ENCODE measurements around the gene NBEA.
A peak's percentile ranks its signal among the peaks of the same experiment; 100 is the strongest.

The NBEA gene

DNA sequence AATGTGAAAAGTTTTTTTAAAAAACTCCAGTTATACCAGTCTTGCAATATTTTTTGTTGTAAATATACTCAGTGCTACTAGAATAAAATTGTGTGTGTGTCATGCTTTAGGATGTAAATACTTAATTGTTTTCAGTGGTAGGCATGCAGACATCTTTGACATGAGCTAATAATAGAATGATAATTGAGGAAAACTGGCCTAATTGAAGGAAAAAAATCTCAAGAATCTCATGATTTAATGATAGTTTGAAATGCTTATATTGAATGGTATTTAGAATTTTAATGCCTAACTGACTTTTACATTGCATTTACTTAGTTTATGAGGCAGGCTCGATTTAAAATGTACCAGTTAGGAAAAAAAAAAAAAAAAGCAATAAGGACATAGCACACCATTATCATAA, 537.6 kb downstream of the NBEA start:
- no peak for DNase-seq

DNA sequence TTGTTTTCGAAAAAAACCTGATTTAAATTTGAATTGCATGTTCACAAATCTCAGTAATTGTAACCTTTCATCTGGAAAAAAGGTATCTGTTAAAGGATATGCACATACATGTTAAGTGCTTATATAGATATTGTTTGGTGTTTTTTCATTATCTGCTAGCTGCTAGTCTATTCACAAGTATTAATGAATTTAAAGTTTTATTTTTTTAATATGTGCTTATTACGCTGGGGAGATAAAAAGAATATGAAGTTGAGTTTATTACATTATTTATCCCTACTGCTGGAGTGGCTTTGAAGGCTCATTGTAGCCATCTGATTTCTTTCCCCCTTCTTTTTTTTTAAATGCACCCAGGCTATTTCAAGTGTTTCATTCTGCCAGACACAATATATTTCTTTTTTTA, 538.3 kb downstream of the NBEA start:
- DNase-seq = no peak

DNA sequence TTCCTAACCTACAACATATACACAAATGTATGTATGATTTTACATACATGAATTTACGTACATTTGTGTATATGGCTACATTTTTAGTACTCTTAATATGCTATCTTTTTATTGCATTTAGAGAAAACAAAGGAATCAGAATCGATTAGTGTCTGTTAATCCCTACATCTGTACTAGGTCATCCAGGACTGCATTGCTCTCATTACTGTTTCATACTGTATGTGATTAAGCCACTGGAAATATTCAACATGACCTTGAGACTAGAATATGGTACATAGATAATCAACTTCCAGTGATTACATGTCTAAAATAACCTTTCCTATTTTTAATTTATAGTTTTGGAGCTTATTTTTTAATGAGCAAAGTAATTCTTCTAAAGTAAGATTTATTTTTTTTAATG, 539.7 kb downstream of the NBEA start:
- no peak for DNase-seq

DNA sequence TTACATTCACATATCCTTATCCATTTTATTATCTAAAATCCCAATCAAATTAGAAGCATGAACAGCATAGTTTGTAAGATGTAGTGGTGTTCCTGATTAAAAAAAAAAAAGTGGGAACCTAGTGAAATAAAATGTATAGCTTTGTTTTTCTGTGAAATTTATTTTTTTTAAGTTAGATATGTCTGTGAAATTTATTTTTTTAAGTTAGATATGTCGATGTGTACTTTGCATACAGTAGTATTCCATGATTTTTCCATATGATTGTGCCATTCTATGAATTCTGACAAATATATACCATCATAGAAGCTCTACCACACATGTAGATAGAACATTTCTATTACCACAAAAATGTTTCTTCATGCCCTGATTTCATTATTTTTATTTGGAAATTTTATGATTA, 540.5 kb downstream of the NBEA start:
- DNase-seq = no peak

DNA sequence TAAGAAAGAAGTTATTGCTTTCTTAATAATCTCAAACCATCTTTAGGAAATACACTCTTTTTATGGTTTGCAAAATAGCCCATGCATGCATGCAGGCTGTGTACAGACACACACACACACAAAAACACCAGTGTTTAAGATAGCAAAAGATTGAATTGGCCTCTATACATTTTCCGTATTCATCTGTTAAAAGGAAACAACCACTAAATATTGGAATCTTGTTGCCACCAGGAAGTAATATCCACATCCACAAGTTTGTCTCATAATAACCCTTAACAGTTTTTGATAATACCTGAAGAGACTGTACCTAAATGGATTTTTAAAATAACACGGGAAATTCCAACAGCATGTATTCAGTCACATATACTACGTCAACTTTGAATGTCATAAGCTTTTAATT, 541.7 kb downstream of the NBEA start:
- DNase-seq = no peak

DNA sequence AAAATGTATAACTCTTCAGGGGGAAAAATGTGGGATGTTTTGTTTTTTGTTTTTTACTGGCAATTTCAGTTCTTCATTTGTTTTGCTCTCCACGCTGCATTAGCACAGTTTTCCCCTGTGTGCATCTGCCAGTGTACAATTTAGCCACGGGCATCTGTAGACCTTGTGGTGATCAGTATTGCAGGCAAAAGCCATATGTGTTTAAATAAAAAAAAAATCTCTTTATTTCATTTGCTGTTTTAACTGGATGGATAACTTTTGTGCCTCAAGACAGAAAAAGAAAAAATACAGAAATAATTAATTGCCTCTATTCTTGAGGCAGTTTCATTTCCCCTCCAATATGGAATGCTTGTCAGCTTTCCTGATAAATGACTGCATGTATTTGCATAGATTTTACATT, 542.3 kb downstream of the NBEA start:
- no peak for DNase-seq

DNA sequence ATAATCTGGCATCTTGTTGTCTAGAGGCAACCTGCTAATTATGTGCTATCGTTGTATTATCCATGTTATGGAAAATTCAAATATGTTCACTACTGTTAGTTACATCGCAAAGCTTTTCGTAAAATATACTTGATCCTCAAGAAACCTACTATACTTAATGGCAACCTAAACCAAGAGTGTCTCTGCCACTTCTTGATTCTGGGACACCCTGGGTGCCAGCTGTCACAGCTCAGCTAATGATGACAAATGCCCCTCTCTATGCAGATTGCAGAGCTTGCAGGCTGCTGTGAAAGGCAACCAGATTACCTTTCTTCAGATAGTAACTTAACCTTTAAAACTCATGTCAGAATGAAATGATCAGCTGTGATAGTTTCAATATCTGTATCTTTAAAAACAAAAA, 543.4 kb downstream of the NBEA start:
- no peak for DNase-seq

DNA sequence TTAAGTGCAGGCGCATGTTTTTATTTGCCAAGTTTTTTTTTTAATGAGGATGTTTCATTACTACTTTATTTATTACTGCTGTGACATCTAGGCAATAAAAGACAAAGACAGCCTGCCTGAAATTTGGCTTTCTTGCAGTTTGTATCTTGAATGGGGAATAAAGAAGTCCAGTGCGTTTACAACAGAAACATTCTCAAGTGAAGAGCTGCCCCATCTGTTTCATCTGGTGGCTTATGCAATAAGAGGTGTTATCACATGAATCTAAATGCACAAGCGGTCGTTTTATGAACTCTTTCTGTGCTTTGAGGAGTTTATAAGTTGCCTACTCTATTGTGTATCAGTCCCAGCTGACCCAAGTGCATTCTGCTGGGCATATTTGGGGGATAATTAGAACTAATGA, 547.0 kb downstream of the NBEA start:
- DNase-seq = no peak

DNA sequence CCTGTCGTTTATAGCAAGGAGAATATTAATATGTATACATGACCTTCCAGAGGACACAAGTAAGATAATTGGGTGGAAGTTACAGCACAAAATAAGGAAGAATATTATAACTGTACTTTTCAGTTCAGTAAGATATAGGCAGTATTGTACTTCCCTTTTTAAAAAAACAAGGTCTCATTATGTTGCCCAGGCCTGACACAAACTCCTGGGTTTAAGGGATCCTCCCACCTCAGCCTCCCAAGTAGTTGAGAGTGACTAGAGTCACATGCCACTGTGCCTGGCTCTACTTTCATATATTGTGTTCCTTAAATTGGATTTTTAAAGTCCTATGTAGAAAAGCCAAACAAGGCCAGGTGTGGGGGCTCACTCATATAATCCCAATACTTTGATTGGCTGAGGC, 553.9 kb downstream of the NBEA start:
- DNase-seq = no peak

DNA sequence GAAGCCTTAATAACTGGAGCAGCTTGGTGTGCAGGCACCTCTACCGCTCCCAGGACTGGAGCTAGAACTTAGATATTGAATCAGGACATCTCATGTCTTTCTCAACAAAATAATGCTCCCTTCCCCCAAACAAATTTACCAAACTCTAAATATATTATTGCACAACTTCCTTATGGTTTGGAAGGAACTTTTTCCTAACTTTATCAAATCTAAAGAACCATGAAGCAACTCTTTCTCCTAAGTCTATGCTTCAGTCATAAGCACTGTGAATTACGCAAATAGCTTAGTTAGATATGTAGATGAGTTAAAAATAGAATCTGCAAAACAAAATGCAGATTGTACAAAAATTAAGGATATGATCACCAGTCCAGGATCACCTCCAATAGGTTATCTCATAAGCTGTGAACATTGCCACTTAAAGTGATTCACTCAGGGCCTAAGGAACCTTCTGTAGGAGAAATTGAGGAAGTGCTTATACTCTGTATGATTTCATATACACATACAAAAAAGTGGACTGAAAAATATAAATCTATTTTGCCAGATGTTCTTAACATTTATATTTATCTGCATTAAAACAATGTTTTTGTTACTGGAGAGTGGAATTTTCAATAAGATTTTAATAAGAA, 554.8 kb downstream of the NBEA start:
- DNase-seq = no peak

DNA sequence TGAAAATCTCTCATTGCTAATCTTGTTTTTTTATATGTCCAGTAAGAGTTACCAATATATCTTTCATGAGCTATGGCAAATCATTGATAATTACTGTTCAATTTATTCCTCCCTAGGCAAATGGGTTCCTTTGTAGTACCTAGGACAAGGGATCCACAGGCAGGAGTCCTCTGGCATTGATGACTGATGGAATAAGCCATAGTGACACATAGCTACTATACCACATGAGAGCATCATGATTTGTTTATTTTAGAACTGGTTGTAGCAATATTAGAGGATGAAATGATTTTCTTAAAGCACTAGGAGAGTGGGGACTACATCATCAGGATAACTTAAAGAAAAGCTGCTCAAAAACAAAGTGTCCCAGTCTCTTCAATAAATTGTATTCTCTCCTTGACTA, 556.2 kb downstream of the NBEA start:
- DNase-seq = no peak

DNA sequence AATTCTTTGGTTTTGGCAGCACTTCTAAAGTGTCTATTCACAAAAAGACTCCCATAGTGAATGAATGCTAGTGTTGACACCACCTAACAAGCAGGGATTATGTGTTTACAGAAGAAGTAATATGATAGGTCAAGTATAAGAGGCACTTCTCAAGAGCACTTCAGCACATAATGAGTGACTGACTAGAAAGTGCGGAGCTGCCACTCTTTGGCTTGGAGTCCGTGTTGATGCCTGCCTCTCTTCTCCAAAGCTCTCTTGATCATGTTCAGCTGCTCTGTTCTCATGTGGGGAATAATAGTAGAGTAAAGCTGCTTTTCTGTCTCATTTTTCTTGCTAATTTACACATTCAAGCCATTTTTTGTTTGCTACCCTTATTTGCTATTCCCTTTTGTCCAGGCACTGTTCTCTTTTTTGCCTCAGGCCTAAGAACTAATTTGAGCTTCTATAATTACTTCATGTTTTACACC, 557.2 kb downstream of the NBEA start:
- peak; percentile 95 for DNase-seq

DNA sequence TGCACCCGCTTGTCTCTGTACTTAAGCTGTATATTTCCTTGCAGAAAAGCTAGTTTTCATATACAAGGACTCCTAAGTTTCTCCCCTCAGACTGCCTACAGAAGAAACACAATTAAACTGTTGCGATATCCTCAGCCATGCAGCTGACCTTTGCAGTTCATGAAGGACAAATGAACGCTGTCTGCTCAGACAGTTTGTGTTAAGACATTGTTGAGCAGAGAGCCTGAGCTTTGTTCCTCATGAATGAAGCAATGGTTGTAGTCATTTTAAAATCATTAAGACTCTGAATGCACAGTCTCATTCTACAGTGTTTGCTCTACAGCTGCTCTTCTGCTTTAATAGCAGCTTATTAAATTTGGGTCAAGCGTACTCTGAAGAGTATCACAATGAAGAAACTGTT, 557.6 kb downstream of the NBEA start:
- peak; percentile 49 for DNase-seq

DNA sequence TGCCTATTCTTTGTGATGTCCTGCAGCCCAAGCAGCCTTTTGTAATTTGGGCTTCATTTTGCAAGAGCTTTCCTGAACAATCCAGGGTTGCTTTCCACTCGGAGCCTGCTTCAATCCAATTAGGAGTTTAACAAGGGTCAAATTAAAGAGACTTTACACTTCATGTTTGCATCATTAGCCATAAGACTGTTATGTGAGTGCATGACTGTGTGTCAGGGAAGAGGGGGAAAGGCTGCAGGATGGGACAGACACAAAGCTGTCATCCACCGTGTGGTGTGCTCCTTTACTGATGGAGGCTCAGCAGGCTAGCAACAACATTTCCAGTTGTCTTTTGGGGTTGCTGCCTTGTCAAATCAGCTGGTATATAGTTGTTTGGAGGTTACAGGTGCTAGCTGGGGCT, 558.1 kb downstream of the NBEA start:
- DNase-seq = no peak

DNA sequence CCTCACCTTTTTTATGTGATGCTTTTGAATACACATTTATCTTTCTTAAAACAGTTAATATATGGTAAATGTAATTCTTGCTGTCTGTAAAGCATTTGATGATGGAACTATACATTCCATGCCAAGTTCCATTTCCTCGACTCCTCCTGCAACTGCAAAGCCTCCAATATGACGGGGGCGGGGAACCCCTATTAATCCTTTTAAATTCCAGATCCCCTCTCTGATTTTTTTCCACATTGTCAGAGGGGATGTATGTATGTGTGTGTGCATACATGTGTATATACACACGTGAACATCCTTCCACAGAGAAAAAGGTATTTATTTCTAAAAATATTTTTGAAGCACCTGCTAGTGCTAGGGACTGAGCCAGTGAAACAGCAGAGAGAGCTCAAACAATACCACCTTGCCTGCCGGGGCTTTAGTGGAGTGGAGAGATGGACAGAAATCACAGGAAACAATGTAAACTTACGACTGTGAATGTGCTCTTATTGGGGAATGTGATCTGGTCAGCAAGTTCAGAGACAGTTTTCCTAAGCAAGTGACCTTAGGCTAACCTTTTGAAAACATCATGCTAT, 559.7 kb downstream of the NBEA start:
- DNase-seq = no peak

DNA sequence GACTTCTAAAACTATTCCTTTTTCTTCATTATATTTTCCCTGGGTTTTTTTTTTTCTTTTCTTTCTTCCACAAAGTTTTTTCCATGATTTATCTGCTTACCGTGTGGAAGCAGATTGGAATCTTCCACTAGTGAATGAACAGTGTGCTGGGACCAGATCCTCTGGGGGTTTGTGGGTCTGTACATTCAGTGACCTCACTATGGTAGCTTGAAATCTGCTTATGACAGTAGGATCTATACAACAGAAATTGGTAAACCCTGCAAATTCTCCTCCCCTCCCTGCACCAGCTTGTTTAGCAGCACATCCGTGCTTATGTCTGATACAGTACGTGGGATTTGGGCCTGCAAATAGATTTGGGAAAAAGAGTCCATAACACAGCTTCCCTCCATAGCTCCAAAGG, 560.4 kb downstream of the NBEA start:
- DNase-seq = no peak

DNA sequence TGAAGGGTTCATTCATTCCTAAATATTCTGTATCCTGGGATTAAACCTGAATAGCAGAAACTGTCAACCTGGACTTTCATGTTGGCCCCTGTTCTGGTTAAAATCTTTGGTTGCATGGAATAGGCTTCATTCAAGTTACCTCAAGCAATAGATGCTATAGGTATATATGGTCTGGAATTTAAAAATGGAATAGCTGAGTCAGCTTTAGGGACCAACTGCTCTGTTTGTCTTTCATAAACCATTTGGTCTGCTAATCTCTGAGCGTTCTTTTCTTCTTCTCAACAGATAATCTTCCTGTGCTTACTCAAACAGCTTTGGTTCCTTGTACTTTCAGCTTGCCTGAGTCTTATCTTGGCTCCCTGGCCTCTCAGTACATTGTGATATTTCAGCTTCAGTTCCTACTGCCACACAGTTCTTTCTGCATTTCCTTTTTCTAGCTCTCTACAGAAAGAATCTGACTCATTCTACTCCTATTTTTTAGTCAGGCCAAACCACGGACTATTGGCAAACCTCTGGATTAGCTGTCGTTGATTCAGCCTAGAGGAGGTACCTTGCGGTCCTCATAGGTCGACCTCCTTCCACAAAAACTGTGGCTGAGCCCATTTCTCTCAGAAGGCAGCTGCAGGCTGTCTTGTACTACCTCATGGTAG, 570.3 kb downstream of the NBEA start:
- DNase-seq = no peak

DNA sequence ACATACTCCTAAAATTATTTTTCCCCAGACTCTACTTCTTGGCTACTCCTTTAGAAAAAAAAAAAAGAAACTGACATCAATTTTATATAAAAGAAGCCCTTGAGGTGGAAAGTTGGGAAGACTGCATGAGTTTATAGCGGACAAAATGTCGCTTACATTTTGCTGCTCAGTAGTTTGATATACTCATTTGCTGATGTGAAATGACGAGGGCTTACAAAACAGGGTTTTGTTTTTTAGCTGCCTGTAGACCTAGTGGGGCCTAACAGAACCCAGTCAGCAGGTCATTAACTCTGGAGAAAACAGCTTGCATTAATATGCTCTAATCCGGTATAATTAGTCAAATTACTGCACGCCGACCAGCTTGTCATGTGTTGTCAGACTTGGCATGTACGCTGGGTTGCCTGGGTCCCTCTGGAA, 572.0 kb downstream of the NBEA start:
- no peak for DNase-seq

DNA sequence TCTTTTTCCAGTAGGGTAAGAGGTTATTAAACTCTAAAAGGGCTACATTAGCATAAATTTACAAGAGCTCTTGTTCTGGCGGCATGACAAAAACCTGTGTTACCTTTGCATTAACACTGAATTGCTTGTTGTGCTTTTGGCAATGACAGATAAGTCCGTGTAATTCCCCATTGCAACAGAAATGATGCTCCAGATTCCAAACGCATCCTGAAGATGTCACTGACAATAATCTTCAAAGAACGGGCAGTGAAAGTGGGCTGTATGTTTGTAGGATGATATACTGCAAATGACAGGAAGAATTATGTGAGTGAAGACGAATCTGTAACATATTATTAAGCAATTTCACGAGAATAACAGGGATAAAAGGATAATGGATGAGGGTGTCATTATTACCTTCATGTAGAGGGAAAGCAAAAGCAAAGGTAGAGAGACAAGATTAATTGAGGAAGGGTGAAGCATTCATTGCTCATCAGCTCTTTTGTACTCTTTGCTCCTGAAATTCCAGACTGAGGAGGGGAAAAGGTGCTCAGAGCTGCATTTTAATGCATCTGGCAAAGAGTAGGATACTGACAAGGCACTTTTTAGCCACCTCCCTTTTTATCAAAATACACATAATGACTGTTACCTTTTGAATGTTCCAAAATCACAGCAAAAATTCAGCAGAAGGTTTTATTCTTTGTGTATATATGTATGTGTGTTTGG, 572.9 kb downstream of the NBEA start:
- DNase-seq = no peak

DNA sequence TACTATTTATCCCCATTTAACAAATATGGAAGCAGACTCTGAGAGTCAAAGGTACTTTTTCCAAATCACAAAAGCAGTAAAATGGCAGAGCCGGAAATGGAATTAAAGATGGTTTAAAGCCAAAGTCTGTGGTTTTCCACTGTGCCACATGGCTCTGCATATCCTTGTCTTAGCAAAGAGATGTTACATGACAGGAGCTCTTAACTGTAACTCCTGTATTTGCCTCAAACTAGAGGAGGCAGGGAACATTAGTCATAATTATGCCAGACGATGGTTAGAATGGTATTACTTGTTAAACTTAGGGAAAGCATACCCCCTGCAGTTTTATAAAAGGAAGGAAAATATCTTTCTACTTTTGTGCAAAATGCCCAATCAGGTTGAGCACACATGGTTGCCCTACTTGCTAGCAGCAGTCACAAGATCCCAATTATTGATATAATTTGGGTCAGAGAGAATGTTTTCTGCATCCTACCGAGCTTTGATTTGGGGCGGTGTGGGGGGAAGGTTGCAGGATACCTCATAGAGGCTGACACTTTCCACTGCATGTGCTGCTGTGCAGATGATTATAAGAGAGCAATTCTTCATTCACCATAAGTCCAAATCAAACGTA, 576.4 kb downstream of the NBEA start:
- no peak for DNase-seq

DNA sequence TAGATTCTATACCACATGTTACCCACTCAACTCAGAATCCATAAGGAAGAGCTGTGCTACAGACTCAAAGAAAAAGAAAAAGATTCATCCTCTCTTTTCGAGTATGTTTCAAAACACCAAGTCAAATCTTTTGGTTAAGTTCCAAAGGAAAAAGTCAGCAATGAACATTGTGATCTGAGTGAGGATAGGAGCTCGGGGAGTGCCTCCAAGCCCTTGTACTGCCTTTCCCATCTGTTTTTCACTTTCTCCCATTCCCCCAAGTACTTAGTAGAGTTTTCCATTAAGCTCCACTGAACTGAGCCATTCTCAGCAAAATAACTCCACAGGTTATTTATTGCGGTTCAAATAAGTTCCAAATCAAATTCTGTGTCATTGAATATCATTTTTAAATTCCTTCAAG, 582.1 kb downstream of the NBEA start:
- no peak for DNase-seq

DNA sequence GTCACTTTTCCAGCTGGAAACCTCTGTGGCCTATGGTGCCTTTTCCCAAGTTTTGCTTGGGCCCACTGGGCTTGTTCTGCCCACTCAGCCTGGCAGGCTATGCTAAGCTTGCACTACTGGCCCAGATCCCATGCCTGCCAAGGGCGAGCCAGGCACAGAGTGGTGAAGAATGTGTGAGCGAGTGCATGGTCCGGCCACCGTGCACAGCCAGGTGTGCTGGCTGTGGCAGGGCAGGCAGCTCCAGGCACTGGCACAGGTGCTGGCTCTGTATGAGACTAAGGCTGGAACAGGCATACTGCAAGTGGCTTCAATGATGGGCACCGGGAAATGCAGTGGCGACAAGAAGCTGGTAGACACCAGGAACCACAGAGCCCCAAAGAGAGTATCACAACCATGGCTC, 584.5 kb downstream of the NBEA start:
- DNase-seq = no peak

DNA sequence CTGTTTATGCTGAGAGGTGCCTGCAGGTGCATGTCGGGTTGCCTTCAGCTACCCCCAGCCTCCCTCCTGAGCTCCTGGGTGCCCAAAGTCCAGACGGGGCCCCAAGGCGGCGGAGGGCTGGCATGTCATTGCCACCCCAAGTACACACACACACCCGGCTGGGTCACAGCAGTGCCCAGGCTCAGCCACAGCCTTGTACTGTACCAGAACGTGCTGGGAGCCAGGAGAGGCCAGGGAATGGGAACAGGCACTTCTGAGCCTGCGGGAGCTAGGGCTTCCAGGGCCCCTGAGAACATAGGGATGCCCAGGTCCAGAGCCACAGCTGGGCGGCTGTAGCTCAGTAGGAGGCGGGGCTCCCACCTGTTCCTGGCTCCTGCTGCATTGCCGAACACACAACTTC, 585.4 kb downstream of the NBEA start:
- DNase-seq = no peak

DNA sequence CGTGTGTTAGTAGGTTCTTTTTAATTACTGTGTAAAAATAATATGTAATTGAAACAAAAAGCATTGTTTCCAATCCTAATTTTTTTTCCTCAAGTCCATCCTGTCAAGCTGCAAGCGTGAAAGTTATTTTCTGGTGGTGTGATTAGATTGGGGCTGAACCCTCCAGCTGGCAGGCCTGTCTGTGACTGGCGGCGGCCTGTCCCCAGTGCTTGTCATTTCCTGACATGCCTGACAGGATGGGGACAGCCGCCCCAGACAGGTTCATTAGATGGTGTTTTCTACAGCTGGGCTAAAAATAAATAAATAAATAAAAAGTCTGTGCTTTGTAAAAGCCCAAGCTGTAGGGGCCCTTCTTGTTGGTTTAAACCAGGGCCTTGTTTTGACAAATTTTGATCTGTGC, 588.1 kb downstream of the NBEA start:
- DNase-seq = no peak
